Measurements from ENCODE around the gene DLG2.

Gene DLG2

DNA sequence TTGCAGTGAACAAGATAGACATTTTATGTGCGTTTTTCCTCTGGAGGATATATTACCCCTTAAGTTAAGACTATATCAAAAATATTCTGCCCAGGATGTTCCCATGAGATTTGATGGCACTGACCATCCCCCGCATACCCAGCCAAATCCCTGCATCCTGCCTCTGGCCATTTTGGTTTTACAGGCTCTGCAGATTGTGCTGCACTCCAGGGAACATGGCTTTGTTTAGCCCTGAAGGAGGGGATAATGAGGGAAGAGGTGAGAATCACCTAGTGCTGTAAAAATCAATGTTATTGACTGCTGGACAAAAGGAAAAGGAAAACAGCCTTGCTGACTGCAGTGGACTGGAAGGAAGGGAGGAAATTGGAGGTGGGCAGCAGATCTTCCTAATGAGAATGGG lies 717.4 kb downstream of the DLG2 start:
- H3K4me3 ChIP-seq (ENCODE audit: low read depth, low read length) = no peak overlapping the region
- H3K9ac ChIP-seq (ENCODE audit: low read length) = no peak overlapping the region
- H3K4me1 ChIP-seq (ENCODE audit: control insufficient read depth, insufficient read depth, low read length) = peaks cover 12% of the 10 kb centered on the region
- H3K36me3 ChIP-seq (ENCODE audit: control insufficient read depth, insufficient read depth, low read length) = no peaks in the 10 kb centered on the region
- no peak overlapping the region for H3K27ac ChIP-seq (ENCODE audit: low read depth, low read length)
- H3K27me3 ChIP-seq (ENCODE audit: control insufficient read depth, insufficient read depth, low read length) = no peaks in the 10 kb centered on the region
- H3K9me3 ChIP-seq (ENCODE audit: control insufficient read depth, insufficient read depth, low read depth, low read length) = no peaks in the 10 kb centered on the region

DNA sequence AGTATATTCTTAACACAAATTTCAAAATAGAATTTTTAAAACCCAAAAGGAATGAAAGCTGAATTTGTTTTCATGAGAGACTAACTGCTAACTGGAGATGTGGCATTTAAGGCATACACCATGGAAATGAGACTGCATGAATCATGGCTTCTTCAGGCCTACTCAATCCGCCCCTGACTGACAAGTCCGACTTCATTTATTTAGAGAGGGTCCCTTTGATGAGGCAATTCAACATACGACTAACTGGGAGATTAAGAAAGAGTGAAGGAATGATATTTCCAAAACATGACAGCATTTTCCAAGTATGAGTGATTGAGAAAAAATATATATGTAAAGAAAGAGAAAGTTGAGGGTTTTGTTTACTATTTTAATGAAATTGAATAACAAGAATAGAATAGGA lies 720.1 kb downstream of the DLG2 start:
- Histone ChIP-seq H3K36me3 (ENCODE audit: control insufficient read depth, insufficient read depth, low read length) (no peaks in the 10 kb centered on the region), H3K4me1 (ENCODE audit: control insufficient read depth, insufficient read depth, low read length) (peaks cover 8% of the 10 kb centered on the region), H3K9me3 (ENCODE audit: control insufficient read depth, insufficient read depth, low read depth, low read length) (no peaks in the 10 kb centered on the region), H3K27ac (ENCODE audit: low read depth, low read length) (no peak overlapping the region), H3K4me3 (ENCODE audit: low read depth, low read length) (no peak overlapping the region), H3K9ac (ENCODE audit: low read length) (no peak overlapping the region), H3K27me3 (ENCODE audit: control insufficient read depth, insufficient read depth, low read length) (no peaks in the 10 kb centered on the region)

DNA sequence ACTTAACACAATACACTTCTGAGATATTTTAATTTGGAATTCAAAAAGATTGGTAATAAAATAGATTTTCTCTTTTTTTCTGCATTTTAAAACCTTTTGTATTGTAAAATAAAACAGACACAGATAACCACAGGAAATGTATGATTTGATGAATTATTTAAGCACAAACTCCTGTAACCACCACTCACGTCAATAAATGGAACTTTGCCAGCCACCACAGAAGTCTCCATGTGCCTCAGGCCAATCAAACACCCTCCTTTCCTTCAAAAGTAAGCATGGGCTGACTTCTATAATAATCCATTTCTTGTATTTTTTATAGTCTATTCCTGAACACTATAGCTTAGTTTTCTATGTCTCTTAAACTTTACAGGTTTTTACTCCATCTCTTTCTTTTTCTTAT lies 721.7 kb downstream of the DLG2 start:
- H3K27me3 ChIP-seq (ENCODE audit: control insufficient read depth, insufficient read depth, low read length) = no peaks in the 10 kb centered on the region
- H3K36me3 ChIP-seq (ENCODE audit: control insufficient read depth, insufficient read depth, low read length) = no peaks in the 10 kb centered on the region
- H3K4me1 ChIP-seq (ENCODE audit: control insufficient read depth, insufficient read depth, low read length) = peaks cover 8% of the 10 kb centered on the region
- H3K4me3 ChIP-seq (ENCODE audit: low read depth, low read length) = no peak overlapping the region
- H3K9ac ChIP-seq (ENCODE audit: low read length) = no peak overlapping the region
- no peak overlapping the region for H3K27ac ChIP-seq (ENCODE audit: low read depth, low read length)
- H3K9me3 ChIP-seq (ENCODE audit: control insufficient read depth, insufficient read depth, low read depth, low read length) = no peaks in the 10 kb centered on the region

DNA sequence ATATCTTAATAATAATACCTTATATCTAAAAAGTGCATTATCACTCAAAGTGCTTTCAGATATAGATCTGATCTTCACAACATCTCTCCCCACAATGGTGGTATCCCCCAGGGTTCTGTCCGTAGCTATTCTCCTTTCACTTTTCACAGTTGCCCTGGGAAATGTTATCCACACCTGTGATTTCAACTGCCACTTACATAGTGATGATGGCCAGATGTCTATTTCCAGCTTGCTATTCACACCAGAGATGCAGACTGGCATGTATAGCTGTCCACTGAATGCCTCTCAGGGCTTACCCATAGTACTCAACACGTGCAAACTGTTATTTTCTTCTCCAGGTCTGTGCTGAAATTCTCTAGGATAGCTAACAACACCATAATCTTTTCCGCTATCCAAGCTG lies 724.7 kb downstream of the DLG2 start:
- no peak overlapping the region for H3K4me3 ChIP-seq (ENCODE audit: low read depth, low read length)

DNA sequence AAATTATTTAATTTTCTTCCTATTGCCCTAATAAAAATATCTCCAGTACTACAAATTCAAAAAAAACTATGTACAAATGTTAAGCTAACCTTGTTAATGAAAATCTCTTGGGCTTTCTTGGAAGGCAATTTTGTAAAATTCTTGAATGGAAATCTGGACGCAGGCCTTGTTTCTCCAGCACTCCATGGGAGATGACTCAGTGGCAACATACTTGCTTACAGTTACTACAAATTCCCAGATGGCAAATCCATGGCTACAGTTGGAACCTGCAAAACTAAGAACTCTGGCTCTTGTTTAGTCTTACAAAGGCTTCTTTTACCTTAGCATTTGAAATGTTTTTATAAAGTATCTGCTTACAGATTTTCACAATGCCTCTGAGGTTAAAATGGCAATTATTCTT lies 725.2 kb downstream of the DLG2 start:
- H3K4me1 ChIP-seq (ENCODE audit: control insufficient read depth, insufficient read depth, low read length) = no peaks in the 10 kb centered on the region

More for the DNA sequence above, 724.7 kb downstream of the DLG2 start:
- Histone ChIP-seq H3K36me3 (ENCODE audit: control insufficient read depth, insufficient read depth, low read length) (no peaks in the 10 kb centered on the region), H3K9ac (ENCODE audit: low read length) (no peak overlapping the region), H3K27me3 (ENCODE audit: control insufficient read depth, insufficient read depth, low read length) (no peaks in the 10 kb centered on the region), H3K27ac (ENCODE audit: low read depth, low read length) (no peak overlapping the region), H3K9me3 (ENCODE audit: control insufficient read depth, insufficient read depth, low read depth, low read length) (no peaks in the 10 kb centered on the region), H3K4me1 (ENCODE audit: control insufficient read depth, insufficient read depth, low read length) (no peaks in the 10 kb centered on the region)

DNA sequence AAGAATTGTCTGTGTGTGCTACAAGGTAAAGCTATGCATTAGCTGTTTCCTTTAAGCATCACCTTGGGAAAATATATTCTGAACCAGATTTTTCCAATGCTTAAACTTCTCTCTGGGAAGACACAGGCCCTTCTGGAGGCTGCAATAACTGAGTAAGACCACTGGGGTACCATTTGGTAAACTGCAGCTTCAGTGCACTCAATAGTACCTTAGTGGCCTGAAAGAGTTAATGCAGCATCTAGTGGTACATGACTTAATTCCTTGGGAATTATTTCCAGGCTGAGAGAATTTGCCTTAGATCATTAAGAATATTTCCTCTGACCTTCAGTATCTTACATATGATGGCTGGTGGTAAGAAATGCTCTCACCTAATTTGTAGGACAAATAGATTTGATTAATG lies 727.4 kb downstream of the DLG2 start:
- no peak overlapping the region for H3K27ac ChIP-seq (ENCODE audit: low read depth, low read length)
- no peaks in the 10 kb centered on the region for H3K27me3 ChIP-seq (ENCODE audit: control insufficient read depth, insufficient read depth, low read length)
- no peak overlapping the region for H3K4me3 ChIP-seq (ENCODE audit: low read depth, low read length)
- H3K4me1 ChIP-seq (ENCODE audit: control insufficient read depth, insufficient read depth, low read length) = no peaks in the 10 kb centered on the region
- H3K9ac ChIP-seq (ENCODE audit: low read length) = no peak overlapping the region
- no peaks in the 10 kb centered on the region for H3K9me3 ChIP-seq (ENCODE audit: control insufficient read depth, insufficient read depth, low read depth, low read length)
- no peaks in the 10 kb centered on the region for H3K36me3 ChIP-seq (ENCODE audit: control insufficient read depth, insufficient read depth, low read length)

More for the DNA sequence above, 725.2 kb downstream of the DLG2 start:
- Histone ChIP-seq H3K27ac (ENCODE audit: low read depth, low read length) (no peak overlapping the region), H3K9me3 (ENCODE audit: control insufficient read depth, insufficient read depth, low read depth, low read length) (no peaks in the 10 kb centered on the region), H3K36me3 (ENCODE audit: control insufficient read depth, insufficient read depth, low read length) (no peaks in the 10 kb centered on the region), H3K4me3 (ENCODE audit: low read depth, low read length) (no peak overlapping the region), H3K27me3 (ENCODE audit: control insufficient read depth, insufficient read depth, low read length) (no peaks in the 10 kb centered on the region), H3K9ac (ENCODE audit: low read length) (no peak overlapping the region)

DNA sequence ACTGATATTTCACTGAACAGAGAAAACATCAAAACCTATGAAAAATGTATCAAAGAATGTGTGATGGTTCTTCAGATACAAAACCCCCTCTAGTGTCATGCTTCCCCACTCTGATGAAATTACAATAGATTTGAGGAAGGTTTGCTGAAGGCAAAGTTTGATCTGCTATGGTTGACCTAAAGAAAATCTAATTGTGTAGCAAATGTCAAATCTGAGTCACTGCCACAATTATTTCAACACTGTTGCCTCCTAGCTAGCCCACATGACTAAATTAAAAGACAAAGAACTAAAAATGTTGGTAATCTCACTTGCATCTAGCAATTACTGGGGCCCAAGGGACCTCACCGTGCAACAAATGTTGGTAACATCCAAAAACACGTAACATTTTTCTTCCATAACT lies 728.0 kb downstream of the DLG2 start:
- H3K9me3 ChIP-seq (ENCODE audit: control insufficient read depth, insufficient read depth, low read depth, low read length) = no peaks in the 10 kb centered on the region
- H3K9ac ChIP-seq (ENCODE audit: low read length) = no peak overlapping the region
- H3K4me1 ChIP-seq (ENCODE audit: control insufficient read depth, insufficient read depth, low read length) = no peaks in the 10 kb centered on the region
- no peaks in the 10 kb centered on the region for H3K27me3 ChIP-seq (ENCODE audit: control insufficient read depth, insufficient read depth, low read length)
- H3K36me3 ChIP-seq (ENCODE audit: control insufficient read depth, insufficient read depth, low read length) = no peaks in the 10 kb centered on the region
- H3K4me3 ChIP-seq (ENCODE audit: low read depth, low read length) = no peak overlapping the region
- H3K27ac ChIP-seq (ENCODE audit: low read depth, low read length) = no peak overlapping the region

DNA sequence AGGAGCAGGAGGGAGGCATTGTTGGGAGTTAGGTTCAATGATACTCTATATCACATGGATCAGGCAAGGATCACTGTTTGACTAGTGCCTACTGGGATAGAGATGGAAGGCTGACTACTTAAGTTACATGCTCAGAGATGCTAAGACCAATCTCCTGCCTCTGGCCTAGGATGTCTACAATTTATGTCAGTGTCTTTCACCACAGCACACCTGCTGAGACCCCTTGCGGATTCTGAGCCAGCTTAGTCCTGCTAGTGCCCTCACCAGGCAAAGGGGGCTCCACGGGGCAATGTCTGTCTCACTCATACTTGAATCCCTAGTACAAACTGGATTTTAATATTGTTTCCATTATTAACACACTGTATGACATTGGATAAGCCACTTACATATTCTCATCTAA lies 732.5 kb downstream of the DLG2 start:
- no peak overlapping the region for H3K9ac ChIP-seq (ENCODE audit: low read length)
- no peaks in the 10 kb centered on the region for H3K27me3 ChIP-seq (ENCODE audit: control insufficient read depth, insufficient read depth, low read length)
- H3K27ac ChIP-seq (ENCODE audit: low read depth, low read length) = no peak overlapping the region
- no peak overlapping the region for H3K4me3 ChIP-seq (ENCODE audit: low read depth, low read length)
- no peaks in the 10 kb centered on the region for H3K9me3 ChIP-seq (ENCODE audit: control insufficient read depth, insufficient read depth, low read depth, low read length)
- H3K36me3 ChIP-seq (ENCODE audit: control insufficient read depth, insufficient read depth, low read length) = no peaks in the 10 kb centered on the region
- no peaks in the 10 kb centered on the region for H3K4me1 ChIP-seq (ENCODE audit: control insufficient read depth, insufficient read depth, low read length)

DNA sequence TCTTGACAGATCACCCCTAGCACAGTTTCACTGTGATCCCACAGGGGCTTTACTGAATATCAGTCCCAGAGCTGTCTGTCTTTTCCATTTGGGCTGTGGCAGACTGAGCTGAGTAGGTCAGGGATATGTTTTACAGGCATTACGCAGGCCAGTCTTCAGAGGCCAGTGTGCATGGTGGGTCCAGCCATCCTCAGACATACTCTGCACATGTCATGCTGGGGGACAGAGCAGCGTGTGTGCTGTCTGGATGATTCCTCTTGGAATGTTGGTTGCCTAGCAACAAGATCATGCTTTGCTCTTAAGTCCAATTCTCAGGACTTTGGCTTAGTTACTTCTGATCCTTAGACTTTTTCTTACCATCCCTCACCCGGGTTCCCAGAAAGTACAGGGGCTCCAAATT lies 736.5 kb downstream of the DLG2 start:
- no peak overlapping the region for H3K4me3 ChIP-seq (ENCODE audit: low read depth, low read length)
- no peaks in the 10 kb centered on the region for H3K27me3 ChIP-seq (ENCODE audit: control insufficient read depth, insufficient read depth, low read length)

DNA sequence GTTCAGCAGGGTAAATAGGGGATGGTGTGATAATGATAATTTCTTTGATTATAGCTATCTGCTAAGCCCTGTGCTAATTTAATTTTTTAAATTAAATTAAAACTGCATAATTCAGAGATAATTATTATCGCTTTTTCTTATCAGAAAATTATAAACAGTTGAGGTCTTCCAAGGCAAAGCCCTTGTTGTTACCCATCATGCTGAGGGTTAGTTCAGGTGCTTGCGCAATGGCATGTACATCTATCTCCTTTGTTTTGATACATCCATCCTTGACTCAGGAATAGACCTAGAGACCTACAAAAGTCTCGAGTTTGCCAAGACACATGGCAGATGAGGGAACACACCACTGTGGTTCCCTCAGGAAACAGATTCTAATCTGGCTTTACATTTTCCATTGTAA lies 737.6 kb downstream of the DLG2 start:
- Histone ChIP-seq H3K36me3 (ENCODE audit: control insufficient read depth, insufficient read depth, low read length) (no peaks in the 10 kb centered on the region), H3K9ac (ENCODE audit: low read length) (no peak overlapping the region), H3K4me1 (ENCODE audit: control insufficient read depth, insufficient read depth, low read length) (no peaks in the 10 kb centered on the region), H3K9me3 (ENCODE audit: control insufficient read depth, insufficient read depth, low read depth, low read length) (no peaks in the 10 kb centered on the region), H3K4me3 (ENCODE audit: low read depth, low read length) (no peak overlapping the region), H3K27ac (ENCODE audit: low read depth, low read length) (no peak overlapping the region), H3K27me3 (ENCODE audit: control insufficient read depth, insufficient read depth, low read length) (no peaks in the 10 kb centered on the region)

More for the DNA sequence above, 736.5 kb downstream of the DLG2 start:
- no peak overlapping the region for H3K9ac ChIP-seq (ENCODE audit: low read length)
- H3K9me3 ChIP-seq (ENCODE audit: control insufficient read depth, insufficient read depth, low read depth, low read length) = no peaks in the 10 kb centered on the region
- no peaks in the 10 kb centered on the region for H3K36me3 ChIP-seq (ENCODE audit: control insufficient read depth, insufficient read depth, low read length)
- no peak overlapping the region for H3K27ac ChIP-seq (ENCODE audit: low read depth, low read length)
- H3K4me1 ChIP-seq (ENCODE audit: control insufficient read depth, insufficient read depth, low read length) = no peaks in the 10 kb centered on the region

DNA sequence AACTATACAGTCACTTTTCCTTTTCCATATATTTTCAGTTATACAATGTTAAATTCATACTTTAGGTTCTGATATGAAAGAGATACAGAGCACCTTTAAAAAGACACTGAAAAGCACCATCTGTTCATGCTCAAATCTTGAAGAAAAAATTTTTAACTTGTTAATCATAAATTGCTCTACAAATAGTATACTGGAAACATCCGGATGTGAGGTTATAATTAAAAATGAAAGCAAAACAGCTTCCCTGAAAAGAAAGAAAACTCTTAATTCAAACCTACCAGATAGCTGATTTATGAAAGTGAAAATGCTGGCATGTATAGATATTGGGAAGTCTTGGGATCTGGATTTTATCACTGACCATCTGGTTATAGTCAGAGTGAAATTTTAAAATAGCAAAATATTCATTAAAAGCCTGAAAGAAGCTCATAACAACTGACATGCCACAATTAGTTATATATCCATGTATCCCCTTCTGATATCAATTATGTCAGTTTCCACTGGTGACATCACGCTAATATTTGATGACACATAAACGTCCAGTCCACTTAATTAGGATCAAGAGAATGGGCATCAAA lies 740.0 kb downstream of the DLG2 start:
- H3K4me1 ChIP-seq (ENCODE audit: control insufficient read depth, insufficient read depth, low read length) = peaks cover 1% of the 10 kb centered on the region; the same call in 1 of the 2 replicates
- no peaks in the 10 kb centered on the region for H3K9me3 ChIP-seq (ENCODE audit: control insufficient read depth, insufficient read depth, low read depth, low read length)
- no peaks in the 10 kb centered on the region for H3K27me3 ChIP-seq (ENCODE audit: control insufficient read depth, insufficient read depth, low read length)
- H3K36me3 ChIP-seq (ENCODE audit: control insufficient read depth, insufficient read depth, low read length) = no peaks in the 10 kb centered on the region
- H3K4me3 ChIP-seq (ENCODE audit: low read depth, low read length) = no peak overlapping the region
- H3K9ac ChIP-seq (ENCODE audit: low read length) = no peak overlapping the region
- H3K27ac ChIP-seq (ENCODE audit: low read depth, low read length) = no peak overlapping the region

DNA sequence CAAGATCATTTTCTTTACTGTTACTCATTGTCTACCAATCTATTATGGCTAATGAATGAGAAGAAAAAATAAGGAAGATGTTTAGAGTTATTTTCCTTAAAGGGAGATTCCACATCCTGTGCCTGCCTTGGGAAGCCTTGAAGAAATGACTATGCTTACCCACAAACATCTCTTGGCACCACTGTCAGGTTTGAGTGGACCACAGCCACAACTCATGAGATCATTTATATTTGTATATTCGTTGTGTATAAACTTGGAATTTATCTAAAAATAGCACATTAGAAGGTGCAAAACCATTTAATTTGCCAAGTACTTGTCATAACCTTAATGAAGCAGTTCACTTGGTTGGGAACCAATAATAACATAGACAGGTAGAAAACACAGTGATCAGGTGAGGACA lies 740.8 kb downstream of the DLG2 start:
- Histone ChIP-seq H3K4me1 (ENCODE audit: control insufficient read depth, insufficient read depth, low read length) (peaks cover 4% of the 10 kb centered on the region; the same call in 1 of the 2 replicates), H3K9me3 (ENCODE audit: control insufficient read depth, insufficient read depth, low read depth, low read length) (no peaks in the 10 kb centered on the region), H3K27me3 (ENCODE audit: control insufficient read depth, insufficient read depth, low read length) (no peaks in the 10 kb centered on the region), H3K9ac (ENCODE audit: low read length) (no peak overlapping the region), H3K36me3 (ENCODE audit: control insufficient read depth, insufficient read depth, low read length) (no peaks in the 10 kb centered on the region), H3K4me3 (ENCODE audit: low read depth, low read length) (no peak overlapping the region), H3K27ac (ENCODE audit: low read depth, low read length) (no peak overlapping the region)

Measured in HUES6 (cell line).